HG03575 (cell line): ENCODE data around the gene PLXNA2.

Experiments used
- ATAC-seq: cut with Tn5 transposase; IDR thresholded peaks from one replicate; pipeline ENCODE4 v1.9.1; 2021; ENCODE audit not compliant: unreplicated experiment, insufficient number of reproducible peaks, low FRiP score; ENCODE audit errors: extremely low read depth

Gene PLXNA2

GRCh38 chr1:208157769-208158168 lies 86.4 kb downstream of the PLXNA2 start:
- ATAC-seq, result no peak

- ATAC-seq, result no peak
Measured at GRCh38 chr1:208156741-208157140, 87.4 kb downstream of the PLXNA2 start.

GRCh38 chr1:208156310-208156709 lies 87.9 kb downstream of the PLXNA2 start:
- no peak for ATAC-seq

- no peak for ATAC-seq
Measured at GRCh38 chr1:208154679-208155642, 89.2 kb downstream of the PLXNA2 start.

GRCh38 chr1:208154040-208154439 lies 90.1 kb downstream of the PLXNA2 start:
- ATAC-seq, result no peak

GRCh38 chr1:208153386-208153785 lies 90.8 kb downstream of the PLXNA2 start:
- ATAC-seq, result no peak

GRCh38 chr1:208151728-208152598 lies 92.2 kb downstream of the PLXNA2 start:
- no peak for ATAC-seq

- no peak for ATAC-seq
Measured at GRCh38 chr1:208150833-208151458, 93.2 kb downstream of the PLXNA2 start.

- ATAC-seq, result no peak
Measured at GRCh38 chr1:208149776-208150514, 94.2 kb downstream of the PLXNA2 start.

GRCh38 chr1:208149213-208149612 lies 95.0 kb downstream of the PLXNA2 start:
- ATAC-seq, result no peak

- no peak for ATAC-seq
Measured at GRCh38 chr1:208148380-208148779, 95.8 kb downstream of the PLXNA2 start.

- ATAC-seq, result no peak
Measured at GRCh38 chr1:208146650-208147049, 97.5 kb downstream of the PLXNA2 start.

- no peak for ATAC-seq
Measured at GRCh38 chr1:208145167-208145566, 99.0 kb downstream of the PLXNA2 start.

GRCh38 chr1:208142590-208143382 lies 101.4 kb downstream of the PLXNA2 start:
- ATAC-seq, result no peak

GRCh38 chr1:208141610-208142192 lies 102.5 kb downstream of the PLXNA2 start:
- no peak for ATAC-seq

GRCh38 chr1:208139434-208140045 lies 104.6 kb downstream of the PLXNA2 start:
- no peak for ATAC-seq

GRCh38 chr1:208137193-208137592 lies 107.0 kb downstream of the PLXNA2 start:
- no peak for ATAC-seq
